HL-60 (cell line): ENCODE data around the gene IL17B.
"Not testable (repeated sequence)": the region's sequence is repeated elsewhere in the genome, so short reads cannot be mapped to it uniquely, and the experiment has no call there.

Experiments used
- DNase-seq, 2 experiments: peaks; one replicate each; pipeline ENCODE4 v3.0.0-alpha.2; 2010 to 2020; ENCODE audit warnings: low read depth in 1 of 2, low spot score in 1 of 2
- H3K27ac ChIP-seq: fragments of 250-450 bp; sonication (Bioruptor Pico); replicated peaks from 2 replicates; pipeline ENCODE4 v1.5.1; 2020; ENCODE audit warnings: mild to moderate bottlenecking, moderate library complexity
- H3K27me3 ChIP-seq: fragments of 250-450 bp; sonication (Bioruptor Pico); 2 replicates; pipeline ENCODE4 v1.5.1; 2021; ENCODE audit warnings: mild to moderate bottlenecking, moderate library complexity; ENCODE audit not compliant: insufficient read depth, poor library complexity, severe bottlenecking
- H3K4me3 ChIP-seq: replicated peaks from 2 replicates; pipeline ENCODE4 v1.5.1; 2011; ENCODE audit warnings: mild to moderate bottlenecking, control low read depth, low read length; ENCODE audit not compliant: insufficient read depth
- GABPA ChIP-seq: IDR thresholded peaks from 2 replicates; pipeline ENCODE4 v1.6.1; 2012; ENCODE audit warnings: low read depth
- POLR2AphosphoS5 ChIP-seq: IDR thresholded peaks from 2 replicates; pipeline ENCODE4 v1.6.1; 2012; ENCODE audit warnings: low read depth
- SPI1 ChIP-seq: IDR thresholded peaks from 2 replicates; pipeline ENCODE4 v1.6.1; 2012; ENCODE audit warnings: low read depth, mild to moderate bottlenecking, borderline replicate concordance
- TF ChIP-seq, protein P1 (sequence below): IDR thresholded peaks from 2 replicates; pipeline ENCODE4 v1.6.1; 2012; ENCODE audit warnings: low read depth; ENCODE audit not compliant: insufficient replicate concordance
- TF ChIP-seq, protein P2 (sequence below): IDR thresholded peaks from one replicate; pipeline ENCODE4 v1.5.1; 2011; ENCODE audit warnings: low read length, control low read depth, inconsistent platforms; ENCODE audit not compliant: insufficient read depth

IL17B gene

DNA sequence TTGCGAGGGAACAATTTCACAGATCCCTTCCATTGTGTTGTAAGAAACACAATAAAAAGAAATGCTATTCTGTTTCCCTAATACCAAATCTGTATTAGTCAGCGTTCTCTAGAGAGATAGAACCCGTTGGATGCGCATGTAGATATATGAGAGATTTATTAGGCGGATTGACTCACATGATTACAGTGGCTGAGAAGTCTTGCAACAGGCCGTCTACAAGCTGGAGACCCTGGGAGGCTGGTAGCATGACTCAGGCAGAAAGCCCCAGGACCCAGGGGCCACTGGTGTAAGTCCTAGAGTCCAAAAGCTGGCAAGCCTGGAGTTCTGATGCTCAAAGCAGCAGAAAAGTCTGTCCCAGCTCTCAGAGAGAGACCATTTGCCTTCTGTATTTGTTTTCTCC is 18.4 kb upstream of the IL17B start:
- TF ChIP-seq POLR2AphosphoS5 (no peak), GABPA (no peak), SPI1 (no peak)
- TF ChIP-seq, protein P1, sequence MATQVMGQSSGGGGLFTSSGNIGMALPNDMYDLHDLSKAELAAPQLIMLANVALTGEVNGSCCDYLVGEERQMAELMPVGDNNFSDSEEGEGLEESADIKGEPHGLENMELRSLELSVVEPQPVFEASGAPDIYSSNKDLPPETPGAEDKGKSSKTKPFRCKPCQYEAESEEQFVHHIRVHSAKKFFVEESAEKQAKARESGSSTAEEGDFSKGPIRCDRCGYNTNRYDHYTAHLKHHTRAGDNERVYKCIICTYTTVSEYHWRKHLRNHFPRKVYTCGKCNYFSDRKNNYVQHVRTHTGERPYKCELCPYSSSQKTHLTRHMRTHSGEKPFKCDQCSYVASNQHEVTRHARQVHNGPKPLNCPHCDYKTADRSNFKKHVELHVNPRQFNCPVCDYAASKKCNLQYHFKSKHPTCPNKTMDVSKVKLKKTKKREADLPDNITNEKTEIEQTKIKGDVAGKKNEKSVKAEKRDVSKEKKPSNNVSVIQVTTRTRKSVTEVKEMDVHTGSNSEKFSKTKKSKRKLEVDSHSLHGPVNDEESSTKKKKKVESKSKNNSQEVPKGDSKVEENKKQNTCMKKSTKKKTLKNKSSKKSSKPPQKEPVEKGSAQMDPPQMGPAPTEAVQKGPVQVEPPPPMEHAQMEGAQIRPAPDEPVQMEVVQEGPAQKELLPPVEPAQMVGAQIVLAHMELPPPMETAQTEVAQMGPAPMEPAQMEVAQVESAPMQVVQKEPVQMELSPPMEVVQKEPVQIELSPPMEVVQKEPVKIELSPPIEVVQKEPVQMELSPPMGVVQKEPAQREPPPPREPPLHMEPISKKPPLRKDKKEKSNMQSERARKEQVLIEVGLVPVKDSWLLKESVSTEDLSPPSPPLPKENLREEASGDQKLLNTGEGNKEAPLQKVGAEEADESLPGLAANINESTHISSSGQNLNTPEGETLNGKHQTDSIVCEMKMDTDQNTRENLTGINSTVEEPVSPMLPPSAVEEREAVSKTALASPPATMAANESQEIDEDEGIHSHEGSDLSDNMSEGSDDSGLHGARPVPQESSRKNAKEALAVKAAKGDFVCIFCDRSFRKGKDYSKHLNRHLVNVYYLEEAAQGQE = no peak
- TF ChIP-seq, protein P2, sequence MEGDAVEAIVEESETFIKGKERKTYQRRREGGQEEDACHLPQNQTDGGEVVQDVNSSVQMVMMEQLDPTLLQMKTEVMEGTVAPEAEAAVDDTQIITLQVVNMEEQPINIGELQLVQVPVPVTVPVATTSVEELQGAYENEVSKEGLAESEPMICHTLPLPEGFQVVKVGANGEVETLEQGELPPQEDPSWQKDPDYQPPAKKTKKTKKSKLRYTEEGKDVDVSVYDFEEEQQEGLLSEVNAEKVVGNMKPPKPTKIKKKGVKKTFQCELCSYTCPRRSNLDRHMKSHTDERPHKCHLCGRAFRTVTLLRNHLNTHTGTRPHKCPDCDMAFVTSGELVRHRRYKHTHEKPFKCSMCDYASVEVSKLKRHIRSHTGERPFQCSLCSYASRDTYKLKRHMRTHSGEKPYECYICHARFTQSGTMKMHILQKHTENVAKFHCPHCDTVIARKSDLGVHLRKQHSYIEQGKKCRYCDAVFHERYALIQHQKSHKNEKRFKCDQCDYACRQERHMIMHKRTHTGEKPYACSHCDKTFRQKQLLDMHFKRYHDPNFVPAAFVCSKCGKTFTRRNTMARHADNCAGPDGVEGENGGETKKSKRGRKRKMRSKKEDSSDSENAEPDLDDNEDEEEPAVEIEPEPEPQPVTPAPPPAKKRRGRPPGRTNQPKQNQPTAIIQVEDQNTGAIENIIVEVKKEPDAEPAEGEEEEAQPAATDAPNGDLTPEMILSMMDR = no peak
- DNase-seq = no peak

DNA sequence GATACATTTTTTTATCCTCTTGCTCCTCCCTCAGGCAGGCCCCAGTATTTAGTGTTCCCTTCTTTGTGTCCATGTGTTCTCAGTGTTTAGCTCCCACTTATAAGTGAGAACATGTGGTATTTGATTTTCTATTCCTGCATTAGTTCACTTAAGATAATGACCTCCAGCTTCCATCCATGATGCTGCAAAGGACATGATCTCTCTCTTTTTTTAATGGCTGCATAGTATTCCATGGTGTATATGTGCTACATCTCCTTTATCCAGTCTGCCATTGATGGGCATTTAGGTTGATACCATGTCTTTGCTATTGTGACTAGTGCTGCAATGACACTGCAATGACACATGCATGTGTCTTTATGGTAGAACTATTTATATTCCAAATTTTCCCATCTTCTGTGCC is 15.9 kb upstream of the IL17B start:
- not testable (repeated sequence) for DNase-seq, H3K27ac ChIP-seq, H3K4me3 ChIP-seq, H3K27me3 ChIP-seq

More for the DNA sequence above, 18.4 kb upstream of the IL17B start:
- no peaks in the 10 kb centered on the region for H3K27me3 ChIP-seq
- H3K4me3 ChIP-seq = no peak overlapping the region
- H3K27ac ChIP-seq = no peak overlapping the region

DNA sequence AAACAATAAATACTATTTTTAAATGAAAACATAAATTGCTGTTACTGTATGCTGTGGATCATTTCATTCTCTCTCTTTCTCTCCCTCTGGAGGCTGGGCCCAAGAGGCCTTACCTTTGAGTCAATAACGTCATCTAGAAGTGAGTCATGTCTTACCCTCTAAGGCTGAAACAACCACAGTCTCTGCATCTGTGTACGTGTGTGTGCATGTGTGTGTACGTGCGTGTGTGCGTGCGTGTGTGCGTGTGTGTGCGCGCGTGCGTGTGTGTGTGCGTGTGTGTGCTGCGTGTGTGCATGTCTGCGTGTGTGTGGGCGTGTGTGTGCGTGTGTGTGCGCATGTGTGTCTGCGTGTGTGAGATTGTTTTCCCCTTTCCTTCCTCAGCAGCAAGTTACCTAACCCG is 13.6 kb upstream of the IL17B start:
- TF ChIP-seq, protein P2 = no peak
- TF ChIP-seq GABPA (no peak), POLR2AphosphoS5 (no peak), SPI1 (no peak)
- TF ChIP-seq, protein P1 = no peak
- no peak for DNase-seq
- H3K4me3 ChIP-seq = no peak overlapping the region

DNA sequence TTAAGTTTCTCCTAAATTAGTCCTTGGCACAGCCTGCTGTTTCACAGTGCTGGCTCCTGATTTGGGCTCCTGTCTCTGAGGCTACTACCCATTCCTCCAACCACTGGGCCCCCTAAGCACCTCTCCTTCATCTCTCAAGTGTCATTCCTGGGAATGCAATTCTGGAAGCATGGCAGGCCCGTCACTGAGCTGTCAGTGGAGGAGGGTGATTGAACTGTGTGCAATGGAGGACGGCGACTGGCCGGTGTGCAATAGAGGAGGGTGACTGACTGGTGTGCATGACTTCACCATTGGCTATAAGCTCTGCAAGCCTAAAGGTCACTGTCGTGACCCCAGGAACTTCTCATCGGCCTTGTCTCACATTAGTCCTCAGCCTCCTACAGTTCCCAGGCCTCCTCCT is 12.4 kb upstream of the IL17B start:
- no peak for DNase-seq
- Histone ChIP-seq H3K27me3 (no peaks in the 10 kb centered on the region), H3K4me3 (no peak overlapping the region), H3K27ac (no peak overlapping the region)
- TF ChIP-seq POLR2AphosphoS5 (no peak), SPI1 (no peak)
- TF ChIP-seq, protein P1 = no peak

More for the DNA sequence above, 13.6 kb upstream of the IL17B start:
- Histone ChIP-seq H3K27me3 (no peaks in the 10 kb centered on the region), H3K27ac (no peak overlapping the region)

DNA sequence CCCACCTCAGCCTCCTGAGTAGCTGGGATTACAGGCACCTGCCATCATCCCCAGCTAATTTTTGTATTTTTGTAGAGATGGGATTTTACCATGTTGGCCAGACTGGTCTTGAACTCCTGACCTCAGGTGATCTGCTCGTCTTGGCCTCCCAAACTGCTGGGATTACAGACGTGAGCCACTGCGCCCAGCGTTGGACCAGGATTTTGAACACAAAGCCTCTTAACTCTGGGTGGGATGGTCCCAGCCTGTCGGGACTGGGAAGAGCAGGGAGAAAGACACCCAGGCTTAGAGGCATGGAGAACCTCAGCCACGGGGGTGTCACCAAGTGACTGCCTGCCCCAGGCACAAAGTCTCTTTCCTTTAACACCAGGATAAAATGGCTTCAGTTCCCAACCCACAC is 12.0 kb upstream of the IL17B start:
- not testable (repeated sequence) for H3K27me3 ChIP-seq, H3K4me3 ChIP-seq, H3K27ac ChIP-seq, DNase-seq
